A549 (cell line): Measurements from ENCODE around the gene CARMIL3. TPM values are rescaled to one million over a fixed set of nuclear protein-coding genes. Genes with fewer than 3 reads are reported as not detected.

Experiments
- ATAC-seq, 2 experiments: fragments of 200-7000 bp in 1 of 2; fragments of >200 bp in 1 of 2; cut with Nextera tagmentation in 1 of 2; cut with Tn5 transposase in 1 of 2; 3 replicates each; pipeline versions ENCODE4 v1.8.0 to v1.9.1; 2018 to 2020; ENCODE audit warnings: mild to moderate bottlenecking in 1 of 2, moderate library complexity in 1 of 2
- CTCF ChIA-PET: fragments of 300-600 bp; sonication (Branson Sonifier 250); formaldehyde crosslinking; extraction: SDS; loops from one replicate; lab custom pipeline; 2021; ENCODE audit warnings: antibody characterized with exemption, inconsistent platforms; lab: Yijun Ruan, JAX
- POLR2A ChIA-PET: fragments of 350-600 bp; formaldehyde crosslinking; extraction: SDS; loops from one replicate; lab custom pipeline; 2021; ENCODE audit warnings: antibody characterized with exemption, inconsistent platforms; lab: Yijun Ruan, JAX
- DNase-seq, 2 experiments: peaks; one replicate each; pipeline versions ENCODE4 v3.0.0 to v3.0.0-alpha.2; 2011 to 2016; ENCODE audit warnings: low read depth in 1 of 2, low spot score in 1 of 2
- FAIRE-seq: peaks from 2 replicates; lab custom pipeline; 2011; peaks lifted over from hg19 to GRCh38; lab: Jason Lieb, UNC
- H3K27ac ChIP-seq, 2 experiments: fragments of >200 bp; sonication (Bioruptor Twin); formaldehyde crosslinking; 3 replicates each; pipeline ENCODE4 v1.5.1; 2016 to 2017
- H3K4me1 ChIP-seq: fragments of >200 bp; sonication (Bioruptor Twin); formaldehyde crosslinking; 3 replicates; pipeline ENCODE4 v1.6.1; 2016
- H3K4me2 ChIP-seq: fragments of >200 bp; sonication (Bioruptor Twin); formaldehyde crosslinking; 3 replicates; pipeline ENCODE4 v1.6.1; 2016
- H3K4me3 ChIP-seq: fragments of >200 bp; sonication (Bioruptor Twin); formaldehyde crosslinking; 3 replicates; pipeline ENCODE4 v1.5.1; 2016
- H3K9me3 ChIP-seq: fragments of >200 bp; sonication (Bioruptor Twin); formaldehyde crosslinking; 3 replicates; pipeline ENCODE4 v1.6.1; 2016
- ATOH8 ChIP-seq: fragments of 250-450 bp; sonication (Bioruptor Pico); IDR thresholded peaks from 2 replicates; pipeline ENCODE4 v1.5.0; 2020; ENCODE audit warnings: low read depth, mild to moderate bottlenecking, moderate library complexity
- BCL3 ChIP-seq: fragments of >200 bp; sonication (Bioruptor Twin); formaldehyde crosslinking; IDR thresholded peaks from 3 replicates; pipeline ENCODE4 v1.6.1; 2016
- CHD4 ChIP-seq: fragments of 200-600 bp; sonication (generic); IDR thresholded peaks from 2 replicates; pipeline ENCODE4 v1.6.1; 2016; ENCODE audit warnings: antibody characterized with exemption, mild to moderate bottlenecking, borderline replicate concordance
- E2F6 ChIP-seq: IDR thresholded peaks from 2 replicates; pipeline ENCODE4 v1.6.1; 2012; ENCODE audit warnings: low read depth, borderline replicate concordance
- EHF ChIP-seq: fragments of 250-450 bp; sonication (Bioruptor Pico); IDR thresholded peaks from 2 replicates; pipeline ENCODE4 v1.5.0; 2020; ENCODE audit warnings: mild to moderate bottlenecking
- ELK1 ChIP-seq: fragments of 150-350 bp; IDR thresholded peaks from 2 replicates; pipeline ENCODE4 v1.6.1; 2014; ENCODE audit warnings: low read depth, mild to moderate bottlenecking, low read length
- ESRRA ChIP-seq: fragments of 150-350 bp; IDR thresholded peaks from 2 replicates; pipeline ENCODE4 v1.6.1; 2014; ENCODE audit warnings: mild to moderate bottlenecking, low read length, borderline replicate concordance
- GATA3 ChIP-seq: IDR thresholded peaks from 2 replicates; pipeline ENCODE4 v1.6.1; 2012; ENCODE audit warnings: borderline replicate concordance
- HMGXB4 ChIP-seq: fragments of 250-450 bp; sonication (Bioruptor Pico); IDR thresholded peaks from 2 replicates; pipeline ENCODE4 v1.5.0; 2021; ENCODE audit warnings: mild to moderate bottlenecking, moderate library complexity, borderline replicate concordance
- JUN ChIP-seq, 2 experiments: fragments of >200 bp; sonication (Bioruptor Twin); formaldehyde crosslinking; IDR thresholded peaks; 2 replicates in 1 of 2; 3 replicates in 1 of 2; pipeline ENCODE4 v1.6.1; 2016 to 2017
- MAX ChIP-seq: IDR thresholded peaks from 2 replicates; pipeline ENCODE4 v1.6.1; 2012
- PHF8 ChIP-seq: fragments of 200-600 bp; sonication (generic); IDR thresholded peaks from 2 replicates; pipeline ENCODE4 v1.6.1; 2016; ENCODE audit warnings: low read depth, mild to moderate bottlenecking, antibody characterized with exemption, moderate library complexity, borderline replicate concordance
- POLR2A ChIP-seq: IDR thresholded peaks from 2 replicates; pipeline ENCODE4 v1.6.1; 2012; ENCODE audit warnings: mild to moderate bottlenecking, low read length
- RAD21 ChIP-seq, 2 experiments: fragments of >200 bp in 1 of 2; sonication (Bioruptor Twin) in 1 of 2; formaldehyde crosslinking in 1 of 2; IDR thresholded peaks in 1 of 2; conservative IDR thresholded peaks in 1 of 2; 2 replicates in 1 of 2; 3 replicates in 1 of 2; pipeline ENCODE4 v1.6.1; 2012 to 2018; ENCODE audit warnings: inconsistent platforms in 1 of 2
- RNF2 ChIP-seq: fragments of 200-600 bp; sonication (generic); IDR thresholded peaks from 2 replicates; pipeline ENCODE4 v1.6.1; 2016; ENCODE audit warnings: low read depth, mild to moderate bottlenecking, antibody characterized with exemption, moderate library complexity, borderline replicate concordance
- SREBF2 ChIP-seq: fragments of 450-650 bp; IDR thresholded peaks from 2 replicates; pipeline ENCODE4 v1.6.1; 2014; ENCODE audit warnings: mild to moderate bottlenecking, moderate library complexity
- TFCP2L1 ChIP-seq: fragments of 250-450 bp; sonication (Bioruptor Pico); IDR thresholded peaks from 2 replicates; pipeline ENCODE4 v1.5.0; 2021; ENCODE audit warnings: mild to moderate bottlenecking
- USF2 ChIP-seq: fragments of 450-650 bp; IDR thresholded peaks from 2 replicates; pipeline ENCODE4 v1.6.1; 2014; ENCODE audit warnings: antibody characterized with exemption
- WGBS: methylation state at CpG from one replicate; pipeline ENCODE4 v1.1.6; 2017; ENCODE audit errors: missing lambda C conversion rate; 5-methylcytosine and 5-hydroxymethylcytosine counted together
- polyA plus RNA-seq, 4 experiments: library from polyadenylated mRNA; depleted of rRNA in 3 of 4; stranded (reverse); fragments of >200 nt; fragmentation: RNase III in 1 of 4; extraction: RNeasy Plus Mini Kit Qiagen cat#74134 plus additional on column Dnase treatment in 1 of 4; gene quantifications; 2 replicates in 3 of 4; 3 replicates in 1 of 4; pipeline ENCODE4 v1.2.3, GENCODE V29; 2011 to 2017

CARMIL3 gene
- polyA plus RNA-seq, 2 of the 4 experiments (the other 2 are of a cell fraction), result 0.45 to 0.98 TPM

- H3K4me1 ChIP-seq, result peaks cover 15% of the 10 kb centered on the region
- CTCF ChIA-PET, result interaction anchor here (0.7 to 8.4 kb wide), 14 partner anchors 11 to 216 kb away, joined by 3 to 106 read pairs (median 6); partner anchors contain the start of genes CARMIL3, DCAF11, IRF9 and NRL
- FAIRE-seq, result no peak
- TF ChIP-seq POLR2A, result peak; percentile 46
- peak; percentile 41; the same call in 1 of the 2 replicates for TF ChIP-seq E2F6
- TF ChIP-seq MAX, result peak; percentile 25; the same call in 1 of the 2 replicates
- peak; percentile 57 to 65; a peak in 1 of 5 replicates for TF ChIP-seq JUN (IDR thresholded peaks at IDR 0.05)
- peak; percentile 26; the same call in 1 of the 2 replicates for TF ChIP-seq USF2
- no peak for TF ChIP-seq BCL3
- TF ChIP-seq RAD21 (conservative IDR thresholded peaks at IDR 0.05 in 1 of 2, IDR thresholded peaks at IDR 0.05 in 1 of 2), result no peak
- TF ChIP-seq SREBF2, result no peak
- no peak for TF ChIP-seq HMGXB4
- TF ChIP-seq, all 56 proteins: peak for 5
- Histone ChIP-seq H3K9me3 (no peaks in the 10 kb centered on the region), H3K27ac (peak overlapping the region; percentile 92 to 93), H3K4me3 (peak overlapping the region; percentile 79), H3K4me2 (peak overlapping the region; percentile 82)
- 3% methylated on average over 14 of the region's 74 CpGs for whole genome bisulfite sequencing
- DNase-seq (peak; percentile 28 to 67), ATAC-seq (peak; percentile 88 to 90)
- POLR2A ChIA-PET, result interaction anchor here (0.8 to 2.7 kb wide), 8 partner anchors 9 to 60 kb away, joined by 3 to 16 read pairs (median 6); partner anchors contain the start of genes CPNE6, DCAF11, EMC9 and NRL
These were observed 29.3 kb downstream of the CARMIL3 start for GRCh38 chr14:24080888-24081738.

- no peak for FAIRE-seq
- CTCF ChIA-PET, result interaction anchor here (0.7 to 8.4 kb wide), 12 partner anchors 11 to 79 kb away, joined by 3 to 106 read pairs (median 6); partner anchors contain the start of genes CARMIL3, DCAF11, IRF9 and NRL
- Histone ChIP-seq H3K9me3 (no peaks in the 10 kb centered on the region), H3K27ac (peak overlapping the region; percentile 92 to 93), H3K4me2 (peak overlapping the region; percentile 82), H3K4me1 (peaks cover 15% of the 10 kb centered on the region)
- POLR2A ChIA-PET, result interaction anchor here (0.6 to 2.2 kb wide), 5 partner anchors 8 to 45 kb away, joined by 3 to 13 read pairs (median 4); partner anchors contain the start of genes DCAF11, NRL and PCK2
- WGBS, result 87% methylated on average over 9 of the region's 26 CpGs
- no peak for ATAC-seq
- TF ChIP-seq ATOH8 (no peak), PHF8 (no peak), TFCP2L1 (CRISPR knock-in tag) (no peak), CHD4 (no peak), ESRRA (no peak), RNF2 (no peak), GATA3 (no peak), ELK1 (no peak), EHF (no peak), SREBF2 (no peak)
- TF ChIP-seq, all 56 proteins: peak for 0
- peak overlapping the region; percentile 79 for H3K4me3 ChIP-seq
- DNase-seq, result no peak
These were observed 30.0 kb downstream of the CARMIL3 start for GRCh38 chr14:24081739-24082211.
